Measurements from ENCODE around the gene RAVER2. TPM values are rescaled to one million over a fixed set of nuclear protein-coding genes. Genes with fewer than 3 reads are reported as not detected.
A peak's percentile ranks its signal among the peaks of the same experiment; 100 is the strongest.
"Not testable (repeated sequence)": the region's sequence is repeated elsewhere in the genome, so short reads cannot be mapped to it uniquely, and the experiment has no call there.

The RAVER2 gene
- total RNA-seq, 1 experiment from 2014 or later = 12.4 TPM

DNA sequence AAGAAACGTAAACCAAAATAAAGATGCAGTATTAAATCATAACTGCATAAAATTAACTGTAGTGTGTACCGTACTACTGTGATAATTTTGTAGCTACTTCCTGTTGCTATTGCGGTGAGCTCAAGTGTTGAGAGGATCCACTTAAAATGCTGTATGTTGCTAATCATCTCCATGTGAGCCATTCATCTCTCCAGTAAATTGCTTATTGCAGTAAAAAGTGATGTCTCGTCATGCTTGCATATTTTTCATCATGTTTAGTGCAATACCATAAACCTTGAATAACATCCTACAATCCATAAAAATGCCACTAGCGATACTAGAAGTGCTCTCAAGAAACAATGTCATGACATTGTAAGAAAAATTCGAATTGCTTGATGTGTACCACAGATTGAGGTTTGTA, 66.3 kb downstream of the RAVER2 start:
- DNase-seq (ENCODE audit: low read depth) = no peak

DNA sequence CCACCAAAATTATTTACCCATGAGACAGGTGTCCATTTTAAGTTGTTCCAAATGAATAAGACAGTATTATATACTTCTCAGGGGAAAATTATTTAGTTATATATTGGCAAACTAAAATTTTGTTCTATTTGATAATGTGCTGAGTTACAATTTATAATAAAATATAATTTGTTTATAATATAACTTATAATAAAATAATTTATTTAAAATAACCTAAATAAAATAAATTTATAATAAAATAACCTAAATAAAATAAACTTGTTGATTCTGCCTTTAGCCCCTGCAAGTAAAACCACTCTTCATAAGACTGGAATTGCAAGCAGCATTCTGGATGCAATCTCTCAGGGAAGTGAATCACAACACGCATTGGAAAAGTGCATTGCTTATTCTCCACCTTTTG, 69.6 kb downstream of the RAVER2 start:
- no peak for DNase-seq (ENCODE audit: low read depth)

DNA sequence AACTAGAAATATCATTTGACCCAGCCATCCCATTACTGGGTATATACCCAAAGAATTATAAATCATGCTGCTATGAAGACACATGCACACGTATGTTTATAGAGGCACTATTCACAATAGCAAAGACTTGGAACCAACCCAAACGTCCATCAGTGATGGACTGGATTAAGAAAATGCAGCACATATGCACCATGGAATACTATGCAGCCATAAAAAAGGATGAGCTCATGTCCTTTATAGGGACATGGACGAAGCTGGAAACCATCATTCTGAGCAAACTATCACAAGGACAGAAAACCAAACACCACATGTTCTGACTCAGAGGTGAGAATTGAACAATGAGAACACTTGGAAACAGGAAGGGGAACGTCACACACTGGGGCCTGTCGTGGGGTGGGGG, 72.5 kb downstream of the RAVER2 start:
- DNase-seq (ENCODE audit: low read depth) = not testable (repeated sequence)

DNA sequence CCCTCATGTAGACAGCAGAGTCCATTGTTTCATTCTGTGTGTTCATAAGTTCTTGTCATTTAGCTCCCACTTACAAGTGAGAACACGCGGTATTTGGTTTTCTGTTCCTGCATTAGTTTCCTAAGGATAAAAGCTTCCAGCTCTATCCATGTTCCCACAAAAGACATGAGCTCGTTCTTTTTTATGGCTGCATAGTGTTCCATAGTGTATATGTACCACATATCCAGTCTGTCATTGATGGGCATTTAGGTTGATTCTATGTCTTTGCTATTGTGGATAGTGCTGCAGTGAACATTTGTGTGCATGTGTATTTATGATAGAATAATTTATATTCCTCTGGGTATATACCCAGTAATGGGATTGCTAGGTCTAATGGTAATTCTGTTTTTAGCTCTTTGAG, 75.7 kb downstream of the RAVER2 start:
- not testable (repeated sequence) for DNase-seq (ENCODE audit: low read depth)

DNA sequence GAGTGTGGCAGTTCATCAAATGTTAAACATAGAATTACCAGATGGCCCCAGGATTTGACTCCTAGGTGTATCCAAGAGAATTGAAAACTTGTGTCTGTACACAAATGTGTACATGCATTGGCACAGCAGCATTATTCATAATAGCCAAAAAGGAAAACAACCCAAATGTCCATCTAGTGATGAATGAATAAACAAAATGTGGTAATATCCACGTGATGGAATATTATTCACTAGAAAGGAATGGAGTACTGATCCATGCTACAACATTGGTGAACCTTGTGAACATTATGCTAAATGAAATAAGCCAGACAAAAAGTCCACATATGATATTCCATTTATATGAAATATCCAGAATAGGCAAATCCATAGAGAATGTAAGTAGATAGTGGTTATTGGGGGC, 77.7 kb downstream of the RAVER2 start:
- no peak for DNase-seq (ENCODE audit: low read depth)

DNA sequence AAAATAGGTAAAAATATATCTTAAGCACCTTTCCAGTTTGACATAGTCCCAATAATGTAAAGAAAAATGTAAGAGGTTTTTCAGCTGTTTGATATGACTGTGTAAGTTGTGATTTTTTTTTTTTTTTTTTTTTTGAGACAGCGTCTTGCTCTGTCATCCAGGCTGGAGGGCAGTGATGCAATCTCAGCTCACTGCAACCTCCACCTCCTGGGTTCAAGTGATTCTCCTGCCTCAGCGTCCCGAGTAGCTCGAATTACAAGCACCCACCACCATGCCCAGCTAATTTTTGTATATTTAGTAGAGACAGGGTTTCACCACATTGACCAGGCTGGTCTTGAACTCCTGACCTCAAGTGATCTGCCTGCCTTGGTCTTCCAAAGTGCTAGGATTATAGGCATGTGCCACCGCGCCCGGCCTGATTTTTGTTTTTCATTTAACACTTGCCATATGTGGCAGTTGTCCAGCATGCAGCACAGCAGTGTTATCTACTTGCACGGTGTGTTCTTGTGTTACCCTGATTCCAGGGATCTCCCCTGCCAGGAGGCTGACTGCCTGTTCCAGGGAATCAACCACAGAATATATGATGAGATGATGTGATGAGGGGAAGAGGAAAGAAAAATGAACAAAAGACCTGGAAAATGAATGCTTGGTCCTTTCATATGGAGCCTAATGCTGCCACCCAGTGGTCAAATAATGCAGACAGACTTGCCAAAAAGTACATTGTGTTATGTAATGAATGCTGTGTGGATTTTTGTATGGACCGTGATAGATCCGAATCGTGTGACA, 79.0 kb downstream of the RAVER2 start:
- DNase-seq (ENCODE audit: low read depth) = peak; percentile 67

DNA sequence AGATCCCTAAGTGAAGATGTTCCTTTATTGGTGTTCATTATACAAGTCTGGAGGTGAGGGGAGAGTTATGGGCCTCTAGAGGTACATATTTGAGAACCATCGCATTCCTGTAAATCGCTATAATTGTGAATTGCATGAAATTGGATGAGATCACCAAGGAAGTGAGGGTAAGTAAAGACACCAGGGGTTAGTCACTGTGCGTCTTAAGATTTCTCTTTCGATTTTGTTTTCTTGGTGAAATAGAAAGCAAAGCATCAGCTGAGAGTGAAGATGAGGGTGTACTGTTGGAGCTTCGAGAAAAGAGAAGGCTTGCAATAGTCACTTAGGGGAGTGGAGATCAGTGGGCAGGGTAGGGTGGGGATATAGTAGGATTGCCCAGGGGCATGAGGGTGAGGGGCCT, 82.1 kb downstream of the RAVER2 start:
- peak; percentile 40 for DNase-seq (ENCODE audit: low read depth)

DNA sequence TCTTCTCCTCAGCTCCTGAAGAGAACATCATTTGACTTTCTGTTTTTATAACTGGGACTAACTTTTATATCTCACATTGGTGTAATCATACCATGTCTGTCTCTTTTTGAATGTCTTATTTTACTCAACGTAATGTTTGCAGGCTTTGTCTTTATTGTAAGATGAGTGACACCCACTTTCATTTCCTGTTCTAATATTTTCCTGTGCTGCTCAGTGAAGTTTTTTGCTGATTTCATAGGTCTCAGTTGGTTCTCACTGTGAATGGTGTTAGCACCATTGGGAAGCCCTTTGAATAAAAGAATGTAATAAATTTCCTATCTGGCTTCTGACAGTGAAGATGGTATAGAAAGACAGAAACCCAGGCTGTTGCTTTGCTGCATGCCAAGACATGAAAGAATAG, 84.0 kb downstream of the RAVER2 start:
- DNase-seq (ENCODE audit: low read depth) = no peak

DNA sequence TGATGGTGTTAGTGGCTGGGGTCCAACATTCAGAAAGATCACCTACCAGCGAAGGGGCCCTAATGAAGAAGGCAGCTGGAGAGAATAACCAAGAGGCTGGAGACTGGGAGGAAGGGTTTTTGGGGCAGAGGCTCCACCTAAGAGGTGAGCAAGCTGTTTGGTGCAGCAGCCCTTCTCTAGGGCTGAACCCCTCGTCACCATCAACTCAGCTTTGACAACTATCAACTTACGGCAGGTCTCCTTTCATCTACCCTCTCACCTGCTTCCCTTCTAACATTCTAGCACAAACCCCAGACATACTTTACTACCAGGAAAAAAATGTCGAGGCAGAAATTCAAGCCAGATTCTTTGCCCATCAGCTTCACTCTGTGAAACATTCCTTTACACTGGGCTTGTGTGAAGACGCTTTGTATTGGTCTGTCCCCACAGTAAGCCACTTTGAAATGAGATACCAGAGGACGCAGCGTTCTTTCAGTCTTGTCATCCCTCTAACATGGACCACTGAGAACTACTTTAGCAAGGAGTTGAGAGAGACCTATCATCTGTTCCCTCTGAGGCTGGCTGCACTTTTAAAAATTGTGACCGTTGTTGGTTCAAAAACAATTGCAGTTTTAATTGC, 84.6 kb downstream of the RAVER2 start:
- no peak for DNase-seq (ENCODE audit: low read depth)

DNA sequence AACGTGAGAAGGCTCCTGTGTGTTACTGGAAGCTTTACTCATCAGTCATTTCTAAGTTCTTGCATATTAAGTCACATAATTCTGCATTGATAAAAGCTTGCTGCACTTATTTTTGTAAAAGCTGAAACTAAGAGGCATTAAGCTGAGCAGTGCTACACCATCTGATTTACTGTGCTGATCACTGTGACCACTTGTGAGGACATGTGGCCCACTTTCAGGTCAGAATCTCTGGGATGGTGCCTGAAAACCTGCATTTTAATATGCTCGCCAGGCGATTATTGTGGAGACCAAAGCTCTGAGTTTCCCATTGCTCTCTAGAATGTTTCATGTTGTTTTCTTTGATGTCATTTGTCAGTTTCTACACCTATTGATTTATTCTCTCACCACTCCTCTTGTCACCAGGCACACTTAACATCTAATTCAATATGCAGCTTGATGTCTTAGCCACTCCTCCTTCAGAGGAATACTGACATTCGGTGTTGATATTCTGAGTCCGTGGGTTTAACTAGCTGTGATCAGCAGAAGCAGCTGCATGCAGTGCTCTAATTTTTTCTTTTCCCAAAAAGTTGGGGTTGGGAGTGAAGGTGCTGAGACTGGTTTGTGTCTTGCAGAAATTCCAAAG, 85.3 kb downstream of the RAVER2 start:
- DNase-seq (ENCODE audit: low read depth) = no peak

DNA sequence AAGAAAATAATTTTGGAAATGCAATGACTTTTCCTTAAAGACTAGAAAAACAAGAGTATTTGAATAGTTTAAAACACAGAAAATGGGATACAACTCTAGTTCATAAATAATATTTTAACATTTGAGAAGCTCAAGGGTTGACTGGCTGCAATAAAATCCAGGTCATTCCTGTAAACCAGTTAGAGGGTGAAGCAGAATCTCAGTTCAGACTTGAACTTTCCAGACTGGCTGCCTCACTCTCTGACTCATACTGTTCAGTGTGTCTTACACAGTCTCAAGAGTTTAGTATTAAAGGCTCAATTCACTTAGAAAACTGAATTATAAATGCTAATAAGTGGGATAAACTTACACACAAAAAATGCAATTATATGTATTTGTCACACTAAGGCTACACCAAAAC, 89.9 kb downstream of the RAVER2 start:
- DNase-seq (ENCODE audit: low read depth) = peak; percentile 29

DNA sequence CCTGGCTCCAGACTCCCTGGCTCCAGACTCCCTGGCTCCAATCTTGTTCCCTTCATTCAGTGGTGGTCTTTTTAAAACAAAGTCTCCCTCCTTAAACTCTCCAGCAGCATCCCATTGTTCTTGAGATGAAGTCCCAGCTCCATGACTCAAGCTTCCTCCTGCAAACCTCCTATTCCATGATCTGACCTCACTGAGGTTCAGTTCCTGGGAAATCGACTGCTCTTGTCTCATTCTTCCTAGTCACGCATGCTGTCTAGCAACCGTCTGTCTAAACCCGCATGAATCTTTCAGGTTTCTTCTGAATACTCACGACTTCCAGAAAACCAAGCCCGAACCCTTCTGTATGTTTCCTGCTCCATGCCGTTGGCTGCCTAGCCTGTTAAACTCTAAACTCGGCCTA, 91.9 kb downstream of the RAVER2 start:
- no peak for DNase-seq (ENCODE audit: low read depth)

DNA sequence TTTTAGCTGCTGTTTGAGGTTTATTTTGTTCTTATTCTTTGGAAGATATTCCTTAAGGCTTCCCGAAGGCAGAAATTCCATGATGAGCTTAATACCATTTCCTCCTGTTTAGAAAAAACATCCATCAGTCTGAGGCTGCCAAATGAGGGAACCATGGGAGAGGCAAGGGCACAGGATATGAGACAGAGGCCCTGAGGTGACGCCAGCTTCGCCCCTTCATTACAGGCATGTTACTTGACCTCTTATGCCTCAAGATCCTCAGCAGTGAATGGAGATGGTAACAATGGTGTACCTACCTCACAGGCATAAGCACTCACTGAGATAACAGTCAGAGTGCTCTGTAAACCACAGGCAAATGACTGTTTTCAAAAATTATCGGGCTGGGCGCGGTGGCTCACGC, 93.6 kb downstream of the RAVER2 start:
- no peak for DNase-seq (ENCODE audit: low read depth)

DNA sequence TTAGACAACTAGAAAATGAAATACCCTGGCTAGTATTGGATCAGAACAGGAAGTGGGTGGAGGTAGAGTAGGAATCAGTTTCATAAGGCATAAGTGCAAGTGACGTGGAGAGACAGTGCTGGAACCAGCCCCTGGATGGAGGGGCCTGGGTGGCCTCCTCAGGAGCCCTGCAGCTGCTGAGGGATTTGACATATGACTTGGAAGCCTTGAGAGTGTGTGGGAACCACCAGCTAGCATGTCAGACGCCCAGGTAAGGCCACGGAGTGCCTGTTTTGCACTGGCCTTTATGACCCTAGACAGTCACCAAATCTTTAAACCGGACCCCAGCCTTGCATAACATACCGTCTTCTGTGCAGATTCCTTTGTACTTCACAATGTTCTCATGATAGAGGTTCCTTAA, 94.4 kb downstream of the RAVER2 start:
- DNase-seq (ENCODE audit: low read depth) = no peak

DNA sequence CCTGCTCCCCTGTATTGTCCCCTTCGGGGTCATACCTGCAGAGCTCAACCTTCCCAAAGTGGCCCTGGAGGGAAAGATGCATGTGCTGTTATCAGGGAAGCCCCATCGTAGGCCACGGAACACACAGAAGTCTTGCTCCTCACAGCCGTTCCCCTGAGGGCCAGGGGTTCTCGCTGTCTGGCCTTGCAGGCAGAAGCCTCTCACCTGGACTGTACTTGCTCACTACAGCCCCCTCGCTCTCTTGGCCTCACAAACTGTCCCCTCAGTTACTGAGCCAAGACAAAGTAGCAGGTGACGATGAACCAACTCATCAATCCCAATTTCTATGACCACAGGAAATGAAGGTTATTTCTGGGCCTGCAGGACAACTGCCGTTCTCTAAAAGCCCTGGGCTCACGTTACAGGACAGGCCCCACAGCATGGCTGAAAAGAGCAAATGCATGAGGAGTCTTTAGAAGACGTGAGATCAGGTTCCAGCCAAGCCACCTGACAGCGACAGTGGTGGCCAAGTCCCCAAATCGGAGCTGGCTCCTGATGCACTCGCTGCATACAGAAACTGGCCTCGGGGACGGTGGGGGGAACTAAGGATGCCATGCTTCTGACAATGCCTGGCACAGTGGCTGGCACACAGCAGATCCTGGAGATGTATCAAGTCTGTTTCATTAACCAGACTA, 95.0 kb downstream of the RAVER2 start:
- DNase-seq (ENCODE audit: low read depth) = no peak

DNA sequence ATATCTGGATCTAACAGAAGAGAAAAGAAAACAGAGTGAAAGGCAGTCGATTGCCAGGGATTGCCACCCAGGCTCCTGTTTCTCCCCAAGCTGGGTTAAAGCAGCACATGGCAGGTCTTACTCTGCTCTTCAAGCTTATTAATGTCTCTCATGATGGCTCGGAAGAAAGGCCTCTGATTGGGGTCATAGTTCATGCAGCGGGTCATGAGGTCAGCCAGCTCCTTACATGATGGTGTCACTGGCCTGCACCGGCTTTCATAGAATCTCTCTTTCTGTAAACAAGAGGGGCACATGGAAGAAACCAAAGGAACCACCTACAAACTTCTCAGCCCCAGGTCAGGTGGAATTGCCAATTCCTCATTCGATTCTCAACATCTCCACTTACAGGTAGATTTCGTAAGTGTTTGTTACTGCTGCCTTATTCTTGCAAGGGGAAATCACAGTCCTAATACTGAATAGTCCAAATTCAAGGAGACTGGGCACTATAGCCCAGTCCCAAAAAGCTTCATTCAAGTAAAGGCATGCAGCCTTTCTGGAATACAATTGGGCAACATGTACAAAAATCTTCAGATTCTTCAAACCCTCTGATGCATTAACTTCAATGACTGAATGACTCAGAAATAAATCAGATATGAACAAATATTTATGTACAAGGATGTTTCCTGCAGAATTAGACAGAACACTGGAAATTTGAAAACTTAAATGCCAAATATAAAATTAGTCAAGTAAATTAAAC, 96.6 kb downstream of the RAVER2 start:
- DNase-seq (ENCODE audit: low read depth) = no peak

DNA sequence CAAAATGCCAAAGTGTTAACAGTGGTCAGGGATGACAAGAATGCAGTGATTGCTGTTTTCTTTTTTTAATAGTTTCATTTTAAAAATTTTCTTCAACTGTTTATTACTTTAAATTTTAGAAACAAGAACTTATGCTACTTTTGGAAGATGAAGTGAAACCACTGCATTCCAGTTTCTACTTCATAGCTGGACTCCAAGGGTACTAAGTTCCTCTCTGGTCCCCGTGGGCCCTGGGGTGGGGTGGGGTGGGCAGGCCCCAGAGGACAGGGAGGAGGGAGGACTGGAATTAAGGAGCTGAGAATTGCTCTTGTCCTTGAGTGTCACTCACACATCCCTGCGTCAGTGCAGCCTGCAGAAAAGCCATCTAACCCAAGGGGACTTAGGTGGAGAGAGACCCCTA, 97.3 kb downstream of the RAVER2 start:
- no peak for DNase-seq (ENCODE audit: low read depth)

DNA sequence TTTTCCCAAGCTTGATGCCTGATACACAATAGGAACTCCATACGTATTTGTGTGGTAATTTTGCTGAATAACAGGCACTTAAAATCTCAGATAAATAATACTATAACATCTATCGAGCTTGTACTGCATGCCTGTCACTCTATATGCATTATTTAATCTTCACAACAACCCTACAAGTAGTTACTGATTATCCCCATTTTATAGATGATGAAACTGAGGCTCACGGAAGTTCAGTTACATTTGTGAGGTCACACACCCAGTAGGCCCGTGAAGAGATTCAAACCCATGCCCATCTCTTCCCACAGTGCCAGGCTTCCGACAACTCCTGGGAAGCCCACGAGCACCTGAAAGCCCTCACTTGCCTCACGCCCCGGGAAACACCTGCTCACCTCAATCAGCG, 98.8 kb downstream of the RAVER2 start:
- no peak for DNase-seq (ENCODE audit: low read depth)

DNA sequence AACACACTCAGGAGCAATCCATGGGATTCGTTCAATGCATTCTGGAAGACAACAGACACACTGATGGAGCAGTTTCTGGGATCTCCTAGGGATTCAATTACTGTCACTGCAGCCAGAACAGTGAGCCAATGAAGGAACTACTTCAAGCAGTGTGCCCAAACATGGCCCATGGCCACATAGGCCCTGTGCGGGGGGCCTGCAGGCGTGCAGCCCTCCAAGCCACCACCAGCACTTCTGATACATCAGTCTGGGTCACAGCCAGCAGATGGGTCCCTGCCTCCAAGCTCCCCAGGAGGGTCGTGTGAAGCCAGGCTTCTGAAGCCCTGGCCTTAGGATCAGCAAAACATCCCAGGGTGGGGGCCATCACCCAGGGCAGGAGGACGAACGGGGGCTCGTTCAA, 99.3 kb downstream of the RAVER2 start:
- no peak for DNase-seq (ENCODE audit: low read depth)

DNA sequence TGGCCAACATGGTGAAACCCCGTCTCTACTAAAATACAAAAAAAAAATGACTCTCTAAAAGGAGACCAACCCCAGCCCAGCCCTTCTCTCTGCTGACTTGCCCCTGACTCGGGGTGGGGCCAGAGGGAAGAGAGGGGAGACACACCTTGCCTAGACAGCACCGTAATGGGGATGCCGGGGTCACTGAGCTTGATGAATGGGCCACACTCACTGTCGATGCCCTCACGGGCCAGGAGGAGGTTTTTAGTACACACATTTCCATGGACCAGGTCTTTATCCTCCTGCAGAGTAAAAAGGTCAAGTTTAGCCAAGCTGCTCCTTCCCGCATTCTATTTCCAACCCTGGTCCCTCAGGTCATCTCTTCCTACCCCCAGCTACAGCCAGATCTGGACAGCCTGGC, 99.7 kb downstream of the RAVER2 start:
- no peak for DNase-seq (ENCODE audit: low read depth)

DNA sequence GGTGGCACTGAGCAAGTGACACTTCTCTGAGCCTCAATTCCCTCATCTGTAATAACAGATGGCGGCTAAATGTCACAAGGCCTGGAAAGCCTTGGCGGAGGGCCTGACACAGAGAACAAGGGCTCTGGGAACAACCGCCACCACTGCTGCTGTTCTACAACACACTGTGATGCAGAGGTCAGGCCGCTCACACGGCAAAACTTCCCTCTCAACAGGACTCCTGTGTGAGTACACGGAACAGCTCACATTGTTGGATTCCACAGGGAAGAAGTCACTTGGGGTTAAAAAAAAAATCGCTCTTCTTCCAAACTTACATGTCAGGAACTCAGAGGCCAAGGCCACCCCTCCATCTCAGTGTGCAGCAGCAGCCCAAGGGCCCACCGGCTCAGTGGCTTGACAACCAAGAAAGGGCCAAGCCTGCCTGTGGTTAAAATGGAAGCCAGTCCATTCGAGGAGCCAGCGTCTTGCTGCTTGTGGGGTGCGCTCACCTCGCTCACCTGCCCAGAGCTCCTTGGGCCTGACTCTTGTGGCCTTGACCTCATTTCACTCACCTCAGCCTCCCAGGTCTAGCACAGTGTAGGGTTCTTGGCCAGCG, 101.1 kb downstream of the RAVER2 start:
- no peak for DNase-seq (ENCODE audit: low read depth)

Data from HT1080 (cell line).